Bronchial epithelial cell (primary cell): ENCODE measurements around the gene ZNF423. TPM values are rescaled to one million over a fixed set of nuclear protein-coding genes. Genes with fewer than 3 reads are reported as not detected.

ENCODE experiments used
- DNase-seq: peaks from one replicate; pipeline ENCODE4 v3.0.0-alpha.2; 2010; ENCODE audit warnings: low read depth
- FAIRE-seq: peaks from 2 replicates; lab custom pipeline; 2011; peaks lifted over from hg19 to GRCh38; lab: Jason Lieb, UNC
- H3K27me3 ChIP-seq: 2 replicates; pipeline ENCODE4 v1.5.1; 2011; ENCODE audit warnings: low read length; ENCODE audit not compliant: control insufficient read depth, insufficient read depth
- H3K36me3 ChIP-seq: 2 replicates; pipeline ENCODE4 v1.5.1; 2011; ENCODE audit warnings: low read length; ENCODE audit not compliant: control insufficient read depth, insufficient read depth
- H3K4me3 ChIP-seq: 2 replicates; pipeline ENCODE4 v1.5.1; 2011; ENCODE audit warnings: mild to moderate bottlenecking, low read depth, low read length, control low read depth
- CTCF ChIP-seq: IDR thresholded peaks from 2 replicates; pipeline ENCODE4 v1.5.1; 2011; ENCODE audit warnings: mild to moderate bottlenecking, moderate library complexity, low read length, control low read depth, inconsistent platforms; ENCODE audit not compliant: insufficient read depth, severe bottlenecking
- total RNA-seq: library from RNA; depleted of rRNA; stranded (reverse); fragments of >200 nt; gene quantifications from 2 replicates; pipeline ENCODE4 v1.2.1, GENCODE V29; 2014

ZNF423 gene
- total RNA-seq, 1 donor from 2014 or later, result under 0.01 TPM

- no peaks in the 10 kb centered on the region for H3K36me3 ChIP-seq
- no peak for TF ChIP-seq CTCF
- no peaks in the 10 kb centered on the region for H3K27me3 ChIP-seq
- FAIRE-seq, result no peak
- H3K4me3 ChIP-seq, result no peak overlapping the region
- DNase-seq, result no peak
Observed at GRCh38 chr16:49766225-49766624, 89.7 kb downstream of the ZNF423 start.

DNA sequence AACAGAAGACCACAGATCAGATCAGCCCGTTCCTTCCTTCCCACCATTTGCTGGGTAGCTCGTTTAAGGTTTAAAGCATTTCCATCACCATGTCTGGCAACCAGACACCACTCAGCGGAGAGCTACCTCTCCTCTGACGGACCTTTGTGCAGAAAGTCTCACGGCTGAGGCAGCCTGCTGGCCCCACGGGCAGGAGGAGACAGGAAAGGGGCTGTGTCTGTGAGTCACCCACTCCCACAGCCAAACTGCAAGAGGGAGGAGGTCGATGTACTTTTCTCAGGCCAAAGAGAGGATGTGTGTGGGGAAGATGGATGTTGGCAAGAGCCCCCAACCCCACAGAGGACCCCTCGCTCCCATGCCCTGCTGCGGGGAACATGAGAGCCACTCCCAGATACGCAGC is 92.1 kb downstream of the ZNF423 start:
- Histone ChIP-seq H3K4me3 (no peak overlapping the region), H3K27me3 (no peaks in the 10 kb centered on the region), H3K36me3 (no peaks in the 10 kb centered on the region)
- TF ChIP-seq CTCF, result no peak
- DNase-seq (no peak), FAIRE-seq (no peak)

- Histone ChIP-seq H3K36me3 (no peaks in the 10 kb centered on the region), H3K27me3 (no peaks in the 10 kb centered on the region), H3K4me3 (no peak overlapping the region)
- no peak for TF ChIP-seq CTCF
- FAIRE-seq (no peak), DNase-seq (no peak)
Observed at GRCh38 chr16:49760815-49761214, 95.1 kb downstream of the ZNF423 start.

- FAIRE-seq (no peak), DNase-seq (no peak)
- no peak overlapping the region for H3K4me3 ChIP-seq
- H3K27me3 ChIP-seq, result no peaks in the 10 kb centered on the region
- TF ChIP-seq CTCF, result no peak
- H3K36me3 ChIP-seq, result no peaks in the 10 kb centered on the region
Observed at GRCh38 chr16:49757559-49758069, 98.3 kb downstream of the ZNF423 start.

- FAIRE-seq, result no peak
- DNase-seq, result peak; percentile 5
- no peaks in the 10 kb centered on the region for H3K27me3 ChIP-seq
- no peaks in the 10 kb centered on the region for H3K36me3 ChIP-seq
- TF ChIP-seq CTCF, result no peak
- H3K4me3 ChIP-seq, result no peak overlapping the region
Observed at GRCh38 chr16:49756775-49757558, 98.9 kb downstream of the ZNF423 start.
